SK-N-SH (cell line): ENCODE data around the gene RAC3. TPM values are rescaled to one million over a fixed set of nuclear protein-coding genes. Genes with fewer than 3 reads are reported as not detected.

Source experiments
- CTCF ChIA-PET: fragments of 300-600, 350-600 bp; formaldehyde crosslinking; extraction: SDS; loops from one replicate; lab custom pipeline; 2021; lab: Yijun Ruan, JAX
- POLR2A ChIA-PET: fragments of 350-600 bp; sonication (Branson Sonifier 250); formaldehyde crosslinking; extraction: SDS; loops from one replicate; lab custom pipeline; 2020; ENCODE audit warnings: antibody characterized with exemption, inconsistent platforms; lab: Yijun Ruan, JAX
- DNase-seq: peaks from one replicate; pipeline ENCODE4 v3.0.0; 2012
- H2AFZ ChIP-seq: fragments of 200-600 bp; sonication (generic); 2 replicates; pipeline ENCODE4 v1.8.1; 2016; ENCODE audit warnings: antibody characterized with exemption, mild to moderate bottlenecking, low read depth
- H3F3A ChIP-seq: fragments of 200-600 bp; sonication (generic); replicated peaks from 2 replicates; pipeline ENCODE3; 2016; ENCODE audit warnings: antibody characterized with exemption, mild to moderate bottlenecking; ENCODE audit not compliant: insufficient read depth
- H3K27ac ChIP-seq, 2 experiments: fragments of 200-500 bp in 1 of 2; fragments of 200-600 bp in 1 of 2; sonication (Bioruptor generic) in 1 of 2; sonication (generic), shearing (Covaris generic) in 1 of 2; 2 replicates each; pipeline versions ENCODE4 v1.5.1 to v1.6.1; 2014 to 2016; ENCODE audit warnings: low read depth in 2 of 2, inconsistent platforms in 1 of 2, low read length in 1 of 2, mild to moderate bottlenecking in 1 of 2, mixed read lengths in 1 of 2
- H3K27me3 ChIP-seq: fragments of 200-600 bp; sonication (generic), shearing (Covaris generic); 2 replicates; pipeline ENCODE4 v1.6.1; 2016; ENCODE audit warnings: mixed run types; ENCODE audit not compliant: insufficient read depth
- H3K36me3 ChIP-seq, 2 experiments: fragments of 200-500 bp in 1 of 2; fragments of 200-600 bp in 1 of 2; sonication (Bioruptor generic) in 1 of 2; sonication (generic) in 1 of 2; replicated peaks in 1 of 2; 2 replicates each; pipeline versions ENCODE3 to v1.5.1; 2014 to 2016; ENCODE audit warnings: low read length in 1 of 2, mild to moderate bottlenecking in 1 of 2; ENCODE audit not compliant: insufficient read depth in 2 of 2, control insufficient read depth in 1 of 2
- H3K4me1 ChIP-seq, 2 experiments: fragments of 200-500 bp in 1 of 2; fragments of 200-600 bp in 1 of 2; sonication (Bioruptor generic) in 1 of 2; sonication (generic), shearing (Covaris generic) in 1 of 2; 2 replicates each; pipeline versions ENCODE4 v1.5.1 to v1.6.1; 2014 to 2016; ENCODE audit warnings: low read depth in 1 of 2, low read length in 1 of 2, mixed run types in 1 of 2; ENCODE audit not compliant: insufficient read depth in 2 of 2, control insufficient read depth in 1 of 2
- H3K4me2 ChIP-seq: fragments of 200-600 bp; sonication (generic), shearing (Covaris generic); 2 replicates; pipeline ENCODE4 v1.6.1; 2017; ENCODE audit warnings: mixed run types
- H3K4me3 ChIP-seq, 2 experiments: fragments of 200-500 bp in 1 of 2; fragments of 200-600 bp in 1 of 2; sonication (Bioruptor generic) in 1 of 2; sonication (generic), shearing (Covaris generic) in 1 of 2; 2 replicates each; pipeline versions ENCODE4 v1.5.1 to v1.8.1; 2014 to 2016; ENCODE audit warnings: low read depth in 2 of 2, inconsistent platforms in 1 of 2, low read length in 1 of 2, mild to moderate bottlenecking in 1 of 2, mixed read lengths in 1 of 2, moderate library complexity in 1 of 2
- H3K79me2 ChIP-seq: fragments of 200-600 bp; sonication (generic); 2 replicates; pipeline ENCODE4 v1.8.1; 2017; ENCODE audit warnings: mild to moderate bottlenecking; ENCODE audit not compliant: insufficient read depth
- H3K9ac ChIP-seq: fragments of 200-600 bp; sonication (generic); 2 replicates; pipeline ENCODE4 v1.6.1; 2017; ENCODE audit warnings: mixed run types
- H3K9me2 ChIP-seq: fragments of 200-600 bp; sonication (generic); 2 replicates; pipeline ENCODE4 v1.6.1; 2017; ENCODE audit warnings: mixed run types
- H3K9me3 ChIP-seq: fragments of 200-600 bp; sonication (generic); 2 replicates; pipeline ENCODE4 v1.6.1; 2017; ENCODE audit warnings: mixed run types, mild to moderate bottlenecking, moderate library complexity
- H4K20me1 ChIP-seq: fragments of 200-600 bp; sonication (generic); 2 replicates; pipeline ENCODE4 v1.6.1; 2017; ENCODE audit warnings: mild to moderate bottlenecking, mixed run types; ENCODE audit not compliant: insufficient read depth
- ELF1 ChIP-seq: IDR thresholded peaks from 2 replicates; pipeline ENCODE4 v1.4.0; 2012
- EP300 ChIP-seq, 2 experiments: IDR thresholded peaks; 2 replicates each; pipeline versions ENCODE4 v1.4.0 to v1.6.1; 2012; ENCODE audit warnings: borderline replicate concordance in 1 of 2, low read depth in 1 of 2, low read length in 1 of 2
- FOSL2 ChIP-seq: IDR thresholded peaks from 2 replicates; pipeline ENCODE4 v1.4.0; 2012; ENCODE audit warnings: low read depth, mild to moderate bottlenecking, moderate library complexity, borderline replicate concordance
- FOXM1 ChIP-seq: IDR thresholded peaks from 2 replicates; pipeline ENCODE4 v1.4.0; 2012; ENCODE audit warnings: low read depth, mild to moderate bottlenecking
- GATA2 ChIP-seq: sonication (generic); formaldehyde crosslinking; IDR thresholded peaks from 2 replicates; pipeline ENCODE4 v1.5.0; 2020; ENCODE audit warnings: mild to moderate bottlenecking, missing genetic modification reagents
- IRF3 ChIP-seq: fragments of 150-350 bp; IDR thresholded peaks from 2 replicates; pipeline ENCODE4 v1.6.1; 2016; ENCODE audit warnings: mild to moderate bottlenecking, low read depth, low read length
- JUND ChIP-seq: IDR thresholded peaks from 2 replicates; pipeline ENCODE4 v1.4.0; 2012
- MEF2A ChIP-seq: IDR thresholded peaks from 2 replicates; pipeline ENCODE4 v1.4.0; 2012; ENCODE audit warnings: low read depth, borderline replicate concordance
- NFIC ChIP-seq: IDR thresholded peaks from 2 replicates; pipeline ENCODE4 v1.4.0; 2012; ENCODE audit warnings: borderline replicate concordance
- NRF1 ChIP-seq: IDR thresholded peaks from 2 replicates; pipeline ENCODE4 v1.6.1; 2012; ENCODE audit warnings: low read depth, mild to moderate bottlenecking, low read length
- RCOR1 ChIP-seq: fragments of 150-350 bp; IDR thresholded peaks from 2 replicates; pipeline ENCODE4 v1.6.1; 2017; ENCODE audit warnings: antibody characterized with exemption, low read length
- RXRA ChIP-seq: IDR thresholded peaks from 2 replicates; pipeline ENCODE4 v1.4.0; 2012; ENCODE audit warnings: low read depth, mild to moderate bottlenecking, borderline replicate concordance
- SIN3A ChIP-seq: IDR thresholded peaks from 2 replicates; pipeline ENCODE4 v1.6.1; 2012; ENCODE audit warnings: low read depth, mild to moderate bottlenecking, low read length, moderate library complexity, borderline replicate concordance
- SMC3 ChIP-seq: IDR thresholded peaks from 2 replicates; pipeline ENCODE4 v1.6.1; 2012; ENCODE audit warnings: low read depth, low read length, improper control_type of control experiment
- TAF1 ChIP-seq: IDR thresholded peaks from 2 replicates; pipeline ENCODE4 v1.6.1; 2012; ENCODE audit warnings: low read depth, mild to moderate bottlenecking, low read length, moderate library complexity, borderline replicate concordance
- USF1 ChIP-seq: IDR thresholded peaks from 2 replicates; pipeline ENCODE4 v1.4.0; 2012; ENCODE audit warnings: low read depth, borderline replicate concordance
- USF2 ChIP-seq: fragments of 150-350 bp; IDR thresholded peaks from 2 replicates; pipeline ENCODE4 v1.6.1; 2017; ENCODE audit warnings: antibody characterized with exemption, low read length, low read depth, borderline replicate concordance
- ZBTB33 ChIP-seq: IDR thresholded peaks from 2 replicates; pipeline ENCODE4 v1.4.0; 2012; ENCODE audit warnings: low read depth, borderline replicate concordance
- WGBS: methylation state at CpG from one replicate; pipeline ENCODE4 v1.1.6; 2017; ENCODE audit warnings: low lambda C conversion rate; 5-methylcytosine and 5-hydroxymethylcytosine counted together
- polyA plus RNA-seq, 3 experiments: library from polyadenylated mRNA; depleted of rRNA; stranded (reverse); fragments of >200 nt; gene quantifications; 2 replicates each; pipeline ENCODE4 v1.2.3, GENCODE V29; 2012
- TF ChIP-seq, protein P1 (sequence below): IDR thresholded peaks from 2 replicates; pipeline ENCODE4; 2012

RAC3 gene
- polyA plus RNA-seq, 1 of the 3 experiments (the other 2 are of a cell fraction): 83.6 TPM

DNA sequence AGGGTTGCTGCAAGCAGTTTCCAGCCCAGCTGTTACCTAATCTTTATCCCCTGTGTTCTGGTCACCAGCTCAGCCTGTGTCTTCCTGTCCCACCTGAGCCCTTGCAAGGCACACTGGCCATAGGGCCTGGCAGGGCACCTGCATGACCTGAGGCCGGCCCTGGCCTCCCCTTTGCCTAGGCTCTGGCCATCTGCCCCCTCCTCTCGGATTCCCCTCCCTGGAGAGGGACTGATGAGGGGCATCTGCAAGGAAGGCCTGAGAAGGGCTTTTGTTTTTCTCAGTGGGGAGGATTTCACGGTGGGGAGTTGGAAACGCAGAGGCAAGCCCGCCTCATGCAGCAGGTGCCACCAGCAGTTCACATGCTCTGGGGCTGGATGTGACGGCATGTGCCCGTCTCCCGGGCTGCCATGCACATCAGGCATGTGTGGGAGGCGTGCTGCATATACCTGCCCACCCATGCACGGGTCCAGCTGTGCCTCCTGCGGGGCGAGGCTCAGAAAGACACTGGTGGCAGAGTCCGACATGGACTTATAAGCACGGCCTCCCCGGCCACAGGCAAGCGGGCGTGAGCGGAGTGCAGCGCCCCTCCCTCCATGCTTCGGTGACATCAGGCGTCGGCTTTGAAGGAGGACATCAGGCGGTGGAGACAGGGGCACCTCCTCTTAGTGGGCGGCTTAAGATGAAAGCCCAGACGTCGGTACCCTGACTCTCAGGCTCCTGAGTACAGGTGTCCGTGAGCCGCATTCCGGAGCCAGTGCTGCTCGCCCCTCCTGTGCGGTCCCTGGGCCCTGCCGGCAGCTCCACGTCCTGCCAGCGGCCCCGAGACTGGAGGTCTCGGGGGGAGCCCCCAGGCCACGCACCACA is 37.5 kb upstream of the RAC3 start:
- Histone ChIP-seq H3K9ac (no peak overlapping the region), H3K79me2 (peaks cover 12% of the 10 kb centered on the region; the same call in 1 of the 2 replicates), H3K9me3 (no peaks in the 10 kb centered on the region), H3K4me2 (no peak overlapping the region), H3K4me1 (peaks cover 0 to 25% of the 10 kb centered on the region in 2 experiments; a peak in 1 of 4 replicates), H3K27ac (no peak overlapping the region), H3F3A (no peaks in the 10 kb centered on the region), H3K27me3 (no peaks in the 10 kb centered on the region), H3K9me2 (no peaks in the 10 kb centered on the region), H3K36me3 (peaks cover 0 to 11% of the 10 kb centered on the region in 2 experiments), H4K20me1 (no peaks in the 10 kb centered on the region), H2AFZ (no peak overlapping the region), H3K4me3 (no peak overlapping the region)
- TF ChIP-seq IRF3 (no peak), ZBTB33 (no peak)
- POLR2A ChIA-PET: no interaction called here
- WGBS: 97% methylated on average over 22 of the region's 37 CpGs
- CTCF ChIA-PET: interaction anchor here (5.9 to 6.3 kb wide), 2 partner anchors 27 to 33 kb away, joined by 43 to 56 read pairs; partner anchors contain the start of genes CENPX and NOTUM
- no peak for DNase-seq

DNA sequence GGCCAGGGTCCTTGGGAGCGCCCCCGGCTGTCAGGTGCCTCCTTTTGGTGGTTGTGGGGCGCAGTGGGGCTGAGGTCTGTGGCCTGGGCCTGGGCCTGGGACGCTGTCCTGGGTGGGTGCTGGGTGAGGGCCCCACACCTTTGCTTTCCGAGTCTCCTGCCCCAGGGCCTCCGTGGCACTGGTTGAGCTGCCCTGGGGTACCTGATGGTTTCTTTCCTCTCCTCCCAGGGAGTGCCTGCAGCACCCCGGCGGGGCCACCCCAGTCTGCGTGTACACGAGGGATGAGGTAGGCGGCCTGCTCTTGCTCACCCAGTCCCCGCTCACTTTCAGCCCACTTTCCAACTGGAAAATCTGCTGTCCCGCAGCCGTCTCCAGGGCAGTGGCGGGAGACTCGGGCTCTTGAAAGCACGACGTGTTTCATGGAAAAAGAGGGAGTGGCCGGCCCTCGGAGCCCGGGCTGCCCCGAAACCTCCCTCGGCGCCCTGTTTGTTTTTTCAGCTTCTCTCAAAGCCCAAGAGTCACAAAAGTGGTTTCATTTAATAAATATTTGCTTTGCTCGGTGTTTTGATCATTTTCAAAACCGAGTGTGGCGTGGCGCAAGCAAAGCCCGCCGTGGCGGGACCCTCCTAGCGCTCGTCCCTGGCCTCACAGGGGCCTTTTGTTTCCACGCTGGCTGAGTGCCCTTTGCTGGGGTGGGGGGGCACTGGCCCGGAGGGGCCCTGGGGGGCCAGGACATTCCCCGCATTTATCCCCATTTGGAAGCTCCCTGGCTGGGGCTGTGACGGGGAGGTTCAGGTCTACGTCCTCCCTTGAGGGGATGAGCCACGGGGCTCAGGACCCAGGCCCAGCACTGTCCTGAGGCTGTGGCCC is 36.6 kb upstream of the RAC3 start:
- WGBS: 95% methylated on average over 39 of the region's 39 CpGs
- H3K4me3 ChIP-seq: no peak overlapping the region

More for the DNA sequence above, 36.6 kb upstream of the RAC3 start:
- peaks cover 0 to 25% of the 10 kb centered on the region in 2 experiments; a peak in 1 of 4 replicates for H3K4me1 ChIP-seq
- no peaks in the 10 kb centered on the region for H3K9me2 ChIP-seq
- H3F3A ChIP-seq: no peaks in the 10 kb centered on the region
- no peak overlapping the region for H2AFZ ChIP-seq
- no peaks in the 10 kb centered on the region for H3K9me3 ChIP-seq
- POLR2A ChIA-PET: no interaction called here
- H3K27me3 ChIP-seq: no peaks in the 10 kb centered on the region
- no peak for DNase-seq
- H3K79me2 ChIP-seq: peaks cover 12% of the 10 kb centered on the region; the same call in 1 of the 2 replicates
- CTCF ChIA-PET: interaction anchor here (1.3 to 6.3 kb wide), 4 partner anchors 10 to 35 kb away, joined by 3 to 56 read pairs (median 24); partner anchors contain the start of genes CENPX and NOTUM
- H4K20me1 ChIP-seq: no peaks in the 10 kb centered on the region
- TF ChIP-seq TAF1 (no peak), RXRA (no peak), JUND (no peak), EP300 (IDR thresholded peaks at IDR 0.05; ENCODE audit: borderline replicate concordance in 1 of 2, low read depth in 1 of 2, low read length in 1 of 2) (no peak), SMC3 (no peak), USF1 (no peak), GATA2 (CRISPR knock-in tag) (no peak), MEF2A (no peak), FOSL2 (no peak), NRF1 (no peak), NFIC (no peak), RCOR1 (no peak), FOXM1 (no peak), USF2 (no peak), ELF1 (no peak), SIN3A (no peak)
- TF ChIP-seq, protein P1, sequence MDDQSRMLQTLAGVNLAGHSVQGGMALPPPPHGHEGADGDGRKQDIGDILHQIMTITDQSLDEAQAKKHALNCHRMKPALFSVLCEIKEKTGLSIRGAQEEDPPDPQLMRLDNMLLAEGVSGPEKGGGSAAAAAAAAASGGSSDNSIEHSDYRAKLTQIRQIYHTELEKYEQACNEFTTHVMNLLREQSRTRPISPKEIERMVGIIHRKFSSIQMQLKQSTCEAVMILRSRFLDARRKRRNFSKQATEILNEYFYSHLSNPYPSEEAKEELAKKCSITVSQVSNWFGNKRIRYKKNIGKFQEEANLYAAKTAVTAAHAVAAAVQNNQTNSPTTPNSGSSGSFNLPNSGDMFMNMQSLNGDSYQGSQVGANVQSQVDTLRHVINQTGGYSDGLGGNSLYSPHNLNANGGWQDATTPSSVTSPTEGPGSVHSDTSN: no peak
- peaks cover 0 to 11% of the 10 kb centered on the region in 2 experiments for H3K36me3 ChIP-seq
- no peak overlapping the region for H3K27ac ChIP-seq
- no peak overlapping the region for H3K9ac ChIP-seq
- no peak overlapping the region for H3K4me2 ChIP-seq
